GM18508 (cell line): ENCODE data around the gene GATD1.

ENCODE experiments used
- ATAC-seq: cut with Tn5 transposase; IDR thresholded peaks from one replicate; pipeline ENCODE4 v1.9.1; 2021; ENCODE audit warnings: moderate number of reproducible peaks; ENCODE audit not compliant: insufficient read depth, unreplicated experiment

Gene GATD1

GRCh38 chr11:729492-730074, 47.7 kb downstream of the GATD1 start:
- ATAC-seq, result no peak

- no peak for ATAC-seq
Observed at GRCh38 chr11:728901-729491, 48.3 kb downstream of the GATD1 start.

DNA sequence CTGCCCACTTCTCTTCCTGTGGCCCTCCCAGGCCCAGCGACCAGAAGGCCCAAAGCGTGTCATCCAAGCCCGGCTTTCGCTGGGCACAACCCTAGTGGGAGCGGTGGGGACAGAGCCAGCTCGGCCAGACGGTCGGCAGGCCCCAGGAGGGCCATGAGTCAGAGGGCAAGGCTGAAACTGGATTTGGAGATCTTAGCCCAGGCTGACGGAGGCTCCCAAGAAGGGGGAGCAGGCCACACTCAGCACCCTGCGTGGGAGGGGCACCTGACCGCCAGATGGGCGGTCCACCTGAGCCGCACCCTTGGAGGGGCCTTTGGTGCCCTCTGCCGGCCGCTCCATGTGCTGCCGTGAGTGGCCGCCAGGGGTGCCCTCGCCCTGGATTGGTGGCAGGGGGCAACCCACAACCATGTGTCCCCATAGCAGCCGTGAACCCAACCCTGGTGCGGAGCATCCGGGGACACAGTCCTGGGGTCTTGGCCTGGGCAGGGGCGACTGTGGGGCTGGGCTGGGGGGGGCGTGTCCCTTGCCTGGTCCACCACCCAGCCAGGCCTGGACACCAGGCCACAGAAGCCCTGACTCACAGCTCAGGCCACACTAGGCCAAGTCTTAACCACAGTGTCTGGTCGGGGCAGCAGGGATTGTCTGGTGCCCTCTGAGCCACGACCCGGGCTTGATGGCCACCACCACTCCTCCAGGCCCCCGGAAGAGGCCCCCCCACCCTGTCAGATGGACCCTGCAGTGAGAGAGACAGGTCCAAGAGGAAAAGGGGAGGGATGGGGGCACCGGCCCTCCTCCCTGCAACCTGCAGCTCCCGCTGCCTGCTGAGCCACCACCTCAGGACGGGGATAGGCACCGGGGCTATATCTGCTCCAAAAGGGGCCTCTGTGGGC, 49.2 kb downstream of the GATD1 start:
- ATAC-seq, result no peak

- no peak for ATAC-seq
Observed at GRCh38 chr11:727281-727701, 50.0 kb downstream of the GATD1 start.

- ATAC-seq, result no peak
Observed at GRCh38 chr11:726278-727220, 50.7 kb downstream of the GATD1 start.

GRCh38 chr11:725624-726202, 51.6 kb downstream of the GATD1 start:
- ATAC-seq, result no peak

DNA sequence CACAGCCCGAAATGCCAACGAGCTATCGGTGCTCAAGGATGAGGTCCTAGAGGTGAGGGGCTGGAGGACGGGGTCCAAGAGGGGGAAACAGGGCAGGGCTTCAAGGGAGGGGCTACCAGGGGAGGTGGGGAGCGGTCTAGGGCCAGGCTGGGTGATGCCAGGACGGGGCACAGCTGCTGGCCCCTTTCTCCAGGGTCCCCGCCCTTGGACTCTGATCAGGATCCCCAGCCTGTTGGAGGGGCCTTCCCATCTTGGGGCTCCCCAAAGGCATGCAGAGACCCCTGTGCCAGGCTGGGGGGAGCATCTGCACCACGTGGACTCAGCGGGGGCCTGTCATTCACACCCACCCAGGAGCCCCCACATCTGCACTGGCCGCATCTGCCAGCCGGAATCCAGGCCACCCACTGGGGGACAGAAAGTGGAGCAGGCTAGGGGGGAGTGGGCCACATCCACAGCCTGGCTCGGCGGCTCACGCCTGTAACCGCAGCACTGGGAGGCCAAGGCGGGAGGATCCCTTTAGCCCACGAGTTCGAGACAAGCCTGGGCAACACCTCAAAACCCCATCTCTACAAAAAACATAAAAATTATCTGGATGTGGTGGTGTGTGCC, 52.4 kb downstream of the GATD1 start:
- no peak for ATAC-seq

DNA sequence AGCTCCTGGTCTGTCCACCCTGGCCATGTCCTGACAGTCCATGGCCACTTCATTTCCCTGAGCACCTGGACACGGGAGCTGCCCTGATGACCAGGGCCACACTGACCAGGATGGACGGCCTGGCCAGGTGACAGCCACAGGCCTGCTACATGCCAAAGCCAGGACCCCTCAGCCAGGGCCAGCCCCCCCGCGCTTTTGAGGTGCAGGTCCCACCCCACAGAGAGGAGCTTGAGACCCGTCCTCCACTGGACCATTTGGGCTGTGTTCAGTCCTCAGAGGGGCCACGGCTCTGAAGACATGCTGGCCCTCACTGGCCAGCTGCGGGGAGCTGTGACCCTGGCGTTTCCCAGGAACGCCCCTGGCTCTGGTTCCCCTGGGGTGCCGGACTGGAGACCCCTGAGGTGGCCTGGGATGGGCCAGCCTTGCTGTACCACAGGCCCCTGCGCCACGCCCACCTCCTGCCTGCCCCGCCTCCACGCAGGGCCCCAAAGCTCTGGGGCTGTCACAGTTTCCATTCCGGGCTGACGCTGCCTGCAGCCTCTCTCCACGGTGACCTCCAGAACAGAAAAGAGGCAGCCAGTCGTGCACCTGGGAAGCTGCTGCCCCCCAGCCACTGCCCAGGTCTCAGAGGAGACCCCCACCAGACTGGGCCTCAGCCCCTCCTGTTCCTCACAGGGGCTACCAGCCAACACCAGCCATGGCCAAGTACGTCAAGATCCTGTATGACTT, 53.1 kb downstream of the GATD1 start:
- ATAC-seq, result no peak

GRCh38 chr11:723120-723883, 54.0 kb downstream of the GATD1 start:
- no peak for ATAC-seq

- ATAC-seq, result no peak
Observed at GRCh38 chr11:722346-722811, 54.9 kb downstream of the GATD1 start.

DNA sequence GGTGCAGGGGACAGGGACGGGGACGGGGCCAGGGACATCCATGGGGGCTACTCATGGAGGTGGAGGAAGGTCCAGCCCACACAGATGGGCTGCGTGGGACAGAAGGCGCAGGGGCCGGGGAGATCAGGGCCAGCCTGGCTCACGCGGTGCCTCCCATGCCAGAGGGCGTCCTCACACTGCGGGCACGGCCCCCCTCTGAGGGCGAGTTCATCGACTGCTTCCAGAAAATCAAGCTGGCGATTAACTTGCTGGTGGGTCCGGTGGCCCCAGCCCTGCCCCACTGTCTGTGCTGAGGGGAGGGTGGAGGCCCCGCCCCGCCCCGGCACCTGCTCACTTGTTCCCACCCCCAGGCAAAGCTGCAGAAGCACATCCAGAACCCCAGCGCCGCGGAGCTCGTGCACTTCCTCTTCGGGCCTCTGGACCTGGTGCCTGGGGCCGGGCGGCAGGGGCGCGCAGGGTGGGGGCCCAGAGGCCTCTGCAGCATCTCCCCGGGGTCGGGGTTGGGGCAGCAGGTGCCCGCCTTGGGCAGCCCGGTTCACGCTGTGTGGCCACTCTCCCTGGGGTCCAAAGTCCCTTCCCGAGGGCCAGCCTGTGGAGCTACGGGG, 55.4 kb downstream of the GATD1 start:
- ATAC-seq, result no peak

DNA sequence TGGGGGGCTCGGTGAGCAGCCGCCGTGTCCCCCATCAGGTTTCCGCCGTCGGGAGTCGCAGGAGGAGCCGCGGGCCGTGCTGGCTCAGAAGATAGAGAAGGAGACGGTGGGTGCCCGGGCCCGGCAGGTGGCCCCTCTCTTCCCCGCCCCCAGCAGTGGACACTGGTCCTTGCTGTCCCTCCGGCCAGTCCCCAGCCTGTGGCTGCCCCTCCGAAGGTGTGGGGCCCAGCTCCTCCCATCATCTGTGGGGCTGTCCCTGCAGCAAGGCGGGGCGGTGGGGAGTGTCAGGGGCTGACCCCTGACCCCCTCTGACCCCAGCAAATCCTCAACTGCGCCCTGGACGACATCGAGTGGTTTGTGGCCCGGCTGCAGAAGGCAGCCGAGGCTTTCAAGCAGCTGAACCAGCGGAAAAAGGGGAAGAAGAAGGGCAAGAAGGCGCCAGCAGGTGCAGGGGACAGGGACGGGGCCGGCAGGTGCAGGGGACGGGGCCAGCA, 56.0 kb downstream of the GATD1 start:
- no peak for ATAC-seq

GRCh38 chr11:720642-721246, 56.5 kb downstream of the GATD1 start:
- ATAC-seq, result no peak

DNA sequence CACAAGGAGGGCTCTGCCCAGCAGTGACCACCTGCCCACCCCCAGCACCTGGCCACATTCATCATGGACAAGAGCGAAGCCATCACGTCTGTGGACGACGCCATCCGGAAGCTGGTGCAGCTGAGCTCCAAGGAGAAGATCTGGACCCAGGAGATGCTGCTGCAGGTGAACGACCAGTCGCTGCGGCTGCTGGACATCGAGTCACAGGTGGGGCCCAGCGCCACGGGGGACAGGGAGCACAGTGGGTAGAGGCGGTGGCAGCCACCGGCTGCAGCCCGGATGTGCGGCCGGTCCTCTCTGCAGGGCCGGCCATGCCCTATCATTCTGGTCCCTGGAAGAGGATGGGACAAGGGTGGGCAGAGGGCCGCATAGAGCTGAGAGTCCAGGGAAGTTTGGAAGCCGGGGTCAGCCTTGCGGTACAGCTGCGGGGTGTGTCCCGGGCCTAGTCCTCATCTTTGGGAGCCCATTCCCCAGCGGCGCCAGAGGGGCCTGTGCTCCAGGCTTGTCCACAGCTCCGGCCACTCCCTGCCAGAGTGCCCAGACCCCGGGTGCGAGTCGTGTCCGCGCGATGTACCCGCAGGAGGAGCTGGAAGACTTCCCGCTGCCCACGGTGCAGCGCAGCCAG, 57.2 kb downstream of the GATD1 start:
- ATAC-seq, result no peak

GRCh38 chr11:719214-720016, 57.9 kb downstream of the GATD1 start:
- no peak for ATAC-seq
